ENCODE data around the gene GTPBP3. TPM values are rescaled to one million over a fixed set of nuclear protein-coding genes. Genes with fewer than 3 reads are reported as not detected.

The GTPBP3 gene
- total and polyA plus RNA-seq, 2 of the 13 experiments (the other 11 are each of a cell fraction or from before 2014, with no cell fraction given), result 17.5 to 30.0 TPM

DNA sequence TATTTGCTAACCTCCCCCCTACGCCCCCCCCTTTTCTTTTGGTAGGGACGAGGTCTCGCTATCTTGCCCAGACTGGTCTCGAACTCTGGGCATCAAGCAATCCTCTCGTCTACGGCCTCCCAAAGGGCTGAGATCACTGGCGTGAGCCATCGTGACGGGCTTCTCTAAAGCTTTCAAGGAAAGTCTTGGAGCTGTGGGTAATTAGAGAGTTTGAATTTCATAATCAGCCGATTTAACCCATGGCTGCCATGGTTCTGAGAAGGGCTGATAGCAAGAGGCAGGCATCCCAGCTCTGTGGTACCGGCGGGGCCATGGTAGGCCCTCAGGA is 33.4 kb upstream of the GTPBP3 start:
- ChIA-PET POLR2A (interaction anchor here (0.8 to 1.8 kb wide), 4 partner anchors 13 to 79 kb away, joined by 3 to 5 read pairs (median 4); no protein-coding TSS in a partner anchor), CTCF (ENCODE audit: low intra/inter-chr PET ratio, low total read pairs) (no interaction called here)
- FAIRE-seq, result no peak

DNA sequence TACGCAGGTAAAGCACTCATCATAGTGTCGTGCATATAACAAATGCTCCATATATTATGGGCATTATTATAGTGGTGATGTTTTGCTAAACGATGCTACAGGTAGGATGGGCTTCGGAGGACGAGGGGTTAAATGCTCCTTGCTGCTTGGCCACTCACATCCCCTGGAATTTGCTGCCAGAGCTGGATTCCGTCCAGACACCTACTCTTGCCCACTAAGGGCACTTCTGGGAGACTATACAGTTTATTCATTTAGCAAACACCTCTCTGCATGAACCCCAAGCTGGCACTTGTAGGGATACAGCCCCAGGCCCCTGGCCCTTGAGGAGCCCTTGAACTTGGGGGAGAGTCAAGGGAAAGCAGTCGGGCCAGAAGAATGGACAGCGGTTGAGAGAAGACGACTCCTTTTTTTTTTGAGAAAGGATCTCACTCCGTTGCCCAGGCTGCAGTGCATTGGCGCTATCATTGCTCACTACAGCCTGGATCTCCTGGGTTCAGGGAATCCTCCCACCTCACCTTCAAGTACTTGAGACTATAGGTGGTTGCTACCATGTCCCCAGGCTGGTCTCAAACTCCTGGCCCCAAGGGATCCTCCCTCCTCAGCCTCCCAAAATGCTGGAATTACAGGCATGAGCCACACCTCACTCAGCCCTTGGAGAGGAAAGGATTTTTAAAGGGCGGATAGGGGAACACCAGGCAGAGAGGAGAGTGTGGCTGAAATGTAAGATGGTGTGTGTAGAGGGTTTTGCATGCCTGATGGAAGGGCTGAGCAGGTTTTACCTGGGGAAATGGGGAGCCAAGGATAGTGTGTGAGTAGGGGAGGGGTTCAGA is 32.8 kb upstream of the GTPBP3 start:
- peaks cover 4% of the 10 kb centered on the region for H3K79me2 ChIP-seq (ENCODE audit: insufficient read depth, low read length)
- in situ Hi-C loops (cut with HindIII; ENCODE audit: extremely low pct_ligation_motif_present, low pct_unique_long_range_greater_than_20kb), result no loop called here
- FAIRE-seq, result no peak
- H3K27ac ChIP-seq (ENCODE audit: extremely low read length, insufficient read depth, low read length), result peak overlapping the region; percentile 48
- no peaks in the 10 kb centered on the region for H4K20me1 ChIP-seq (ENCODE audit: insufficient read depth, low read length)
- 0 out of 2 replicates have a peak overlapping the region, but pooled peaks have one; percentile 33 for H3K9ac ChIP-seq (ENCODE audit: insufficient read depth, low read depth, low read length)
- H3K4me2 ChIP-seq (ENCODE audit: low read depth, low read length), result peak overlapping the region; percentile 97
- DNase-seq (ENCODE audit: low spot score), result no peak
- H3K36me3 ChIP-seq (replicated peaks in 1 of 2; ENCODE audit: control insufficient read depth in 1 of 2, insufficient read depth in 2 of 2, low read length in 2 of 2), result no peaks in the 10 kb centered on the region
- ATAC-seq, result no peak
- peak overlapping the region in 1 of 3 experiments; percentile 85; a peak in 3 of 6 replicates for H3K4me3 ChIP-seq (replicated peaks in 1 of 3; ENCODE audit: insufficient read depth in 1 of 3, low read depth in 2 of 3, low read length in 3 of 3)
- peaks cover 33% of the 10 kb centered on the region for H3K4me1 ChIP-seq (ENCODE audit: insufficient read depth, low read length)
- no peak overlapping the region for H2AFZ ChIP-seq (ENCODE audit: low read length)
- H3K27me3 ChIP-seq (ENCODE audit: control insufficient read depth in 1 of 2, insufficient read depth in 2 of 2, low read length in 2 of 2), result no peaks in the 10 kb centered on the region; a peak in 1 of 5 replicates
- POLR2A ChIA-PET, result interaction anchor here (0.7 to 1.8 kb wide), 16 partner anchors 13 to 302 kb away, joined by 3 to 13 read pairs (median 4); partner anchors contain the start of genes BABAM1, BST2, MVB12A and OCEL1
- 53% methylated on average over 12 of the region's 12 CpGs for WGBS (ENCODE audit: low lambda C conversion rate)
- BruUV-seq (replicated peaks), result no TSS peak
- intact Hi-C loops (cut with micrococcal nuclease; ENCODE audit: unreplicated experiment), result loop anchor here (1.0 kb wide), 1 partner anchor 37 kb away; the partner anchor contains the start of gene BABAM1
- no peaks in the 10 kb centered on the region for H3K9me3 ChIP-seq (ENCODE audit: low read length)
- CTCF ChIA-PET (ENCODE audit: low intra/inter-chr PET ratio, low total read pairs), result no interaction called here
- TF ChIP-seq TOPORS (CRISPR knock-in tag; IDR thresholded peaks at IDR 0.05) (no peak), KAT7 (CRISPR knock-in tag; IDR thresholded peaks at IDR 0.05; ENCODE audit: borderline replicate concordance) (no peak), ZNF121 (CRISPR knock-in tag; IDR thresholded peaks at IDR 0.05) (peak; percentile 70), ZFP82 (CRISPR knock-in tag; IDR thresholded peaks at IDR 0.05; ENCODE audit: borderline replicate concordance) (no peak), TBX3 (IDR thresholded peaks at IDR 0.05; ENCODE audit: borderline replicate concordance) (no peak), ZNF317 (CRISPR knock-in tag; IDR thresholded peaks at IDR 0.05) (0 out of 2 replicates have a peak, but pooled peaks have one; percentile 10)
- TF ChIP-seq, protein P1, sequence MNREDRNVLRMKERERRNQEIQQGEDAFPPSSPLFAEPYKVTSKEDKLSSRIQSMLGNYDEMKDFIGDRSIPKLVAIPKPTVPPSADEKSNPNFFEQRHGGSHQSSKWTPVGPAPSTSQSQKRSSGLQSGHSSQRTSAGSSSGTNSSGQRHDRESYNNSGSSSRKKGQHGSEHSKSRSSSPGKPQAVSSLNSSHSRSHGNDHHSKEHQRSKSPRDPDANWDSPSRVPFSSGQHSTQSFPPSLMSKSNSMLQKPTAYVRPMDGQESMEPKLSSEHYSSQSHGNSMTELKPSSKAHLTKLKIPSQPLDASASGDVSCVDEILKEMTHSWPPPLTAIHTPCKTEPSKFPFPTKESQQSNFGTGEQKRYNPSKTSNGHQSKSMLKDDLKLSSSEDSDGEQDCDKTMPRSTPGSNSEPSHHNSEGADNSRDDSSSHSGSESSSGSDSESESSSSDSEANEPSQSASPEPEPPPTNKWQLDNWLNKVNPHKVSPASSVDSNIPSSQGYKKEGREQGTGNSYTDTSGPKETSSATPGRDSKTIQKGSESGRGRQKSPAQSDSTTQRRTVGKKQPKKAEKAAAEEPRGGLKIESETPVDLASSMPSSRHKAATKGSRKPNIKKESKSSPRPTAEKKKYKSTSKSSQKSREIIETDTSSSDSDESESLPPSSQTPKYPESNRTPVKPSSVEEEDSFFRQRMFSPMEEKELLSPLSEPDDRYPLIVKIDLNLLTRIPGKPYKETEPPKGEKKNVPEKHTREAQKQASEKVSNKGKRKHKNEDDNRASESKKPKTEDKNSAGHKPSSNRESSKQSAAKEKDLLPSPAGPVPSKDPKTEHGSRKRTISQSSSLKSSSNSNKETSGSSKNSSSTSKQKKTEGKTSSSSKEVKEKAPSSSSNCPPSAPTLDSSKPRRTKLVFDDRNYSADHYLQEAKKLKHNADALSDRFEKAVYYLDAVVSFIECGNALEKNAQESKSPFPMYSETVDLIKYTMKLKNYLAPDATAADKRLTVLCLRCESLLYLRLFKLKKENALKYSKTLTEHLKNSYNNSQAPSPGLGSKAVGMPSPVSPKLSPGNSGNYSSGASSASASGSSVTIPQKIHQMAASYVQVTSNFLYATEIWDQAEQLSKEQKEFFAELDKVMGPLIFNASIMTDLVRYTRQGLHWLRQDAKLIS (CRISPR knock-in tag; IDR thresholded peaks at IDR 0.05), result no peak
- TF ChIP-seq, protein P2, sequence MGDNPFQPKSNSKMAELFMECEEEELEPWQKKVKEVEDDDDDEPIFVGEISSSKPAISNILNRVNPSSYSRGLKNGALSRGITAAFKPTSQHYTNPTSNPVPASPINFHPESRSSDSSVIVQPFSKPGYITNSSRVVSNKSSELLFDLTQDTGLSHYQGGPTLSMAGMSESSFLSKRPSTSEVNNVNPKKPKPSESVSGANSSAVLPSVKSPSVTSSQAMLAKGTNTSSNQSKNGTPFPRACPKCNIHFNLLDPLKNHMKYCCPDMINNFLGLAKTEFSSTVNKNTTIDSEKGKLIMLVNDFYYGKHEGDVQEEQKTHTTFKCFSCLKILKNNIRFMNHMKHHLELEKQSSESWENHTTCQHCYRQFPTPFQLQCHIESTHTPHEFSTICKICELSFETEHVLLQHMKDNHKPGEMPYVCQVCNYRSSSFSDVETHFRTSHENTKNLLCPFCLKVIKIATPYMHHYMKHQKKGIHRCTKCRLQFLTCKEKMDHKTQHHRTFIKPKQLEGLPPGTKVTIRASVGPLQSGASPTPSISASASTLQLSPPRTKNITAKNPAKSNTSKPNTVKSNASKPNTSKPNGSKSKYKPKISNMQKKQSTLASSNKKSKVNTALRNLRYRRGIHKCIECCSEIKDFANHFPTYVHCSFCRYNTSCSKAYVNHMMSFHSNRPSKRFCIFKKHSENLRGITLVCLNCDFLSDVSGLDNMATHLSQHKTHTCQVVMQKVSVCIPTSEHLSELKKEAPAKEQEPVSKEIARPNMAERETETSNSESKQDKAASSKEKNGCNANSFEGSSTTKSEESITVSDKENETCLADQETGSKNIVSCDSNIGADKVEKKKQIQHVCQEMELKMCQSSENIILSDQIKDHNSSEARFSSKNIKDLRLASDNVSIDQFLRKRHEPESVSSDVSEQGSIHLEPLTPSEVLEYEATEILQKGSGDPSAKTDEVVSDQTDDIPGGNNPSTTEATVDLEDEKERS (CRISPR knock-in tag; IDR thresholded peaks at IDR 0.05), result no peak

More for the DNA sequence above, 33.4 kb upstream of the GTPBP3 start:
- no TSS peak for BruUV-seq (replicated peaks)
- Histone ChIP-seq H3K79me2 (ENCODE audit: insufficient read depth, low read length) (peaks cover 3% of the 10 kb centered on the region), H3K36me3 (replicated peaks in 1 of 2; ENCODE audit: control insufficient read depth in 1 of 2, insufficient read depth in 2 of 2, low read length in 2 of 2) (no peaks in the 10 kb centered on the region), H3K27ac (ENCODE audit: extremely low read length, insufficient read depth, low read length) (no peak overlapping the region), H3K4me3 (replicated peaks in 1 of 3; ENCODE audit: insufficient read depth in 1 of 3, low read depth in 2 of 3, low read length in 3 of 3) (peak overlapping the region; percentile 47 to 81 (median 61); a peak in 5 of 6 replicates), H2AFZ (ENCODE audit: low read length) (no peak overlapping the region), H3K9ac (ENCODE audit: insufficient read depth, low read depth, low read length) (peak overlapping the region; percentile 58; the same call in 1 of the 2 replicates), H3K4me1 (ENCODE audit: insufficient read depth, low read length) (peaks cover 33% of the 10 kb centered on the region), H4K20me1 (ENCODE audit: insufficient read depth, low read length) (no peaks in the 10 kb centered on the region), H3K4me2 (ENCODE audit: low read depth, low read length) (peak overlapping the region; percentile 97), H3K27me3 (ENCODE audit: control insufficient read depth in 1 of 2, insufficient read depth in 2 of 2, low read length in 2 of 2) (no peaks in the 10 kb centered on the region), H3K9me3 (ENCODE audit: low read length) (no peaks in the 10 kb centered on the region)
- intact Hi-C loops (cut with micrococcal nuclease; ENCODE audit: unreplicated experiment), result loop anchor here (1.0 kb wide), 1 partner anchor 89 kb away; the partner anchor contains the start of gene USE1
- no peak for DNase-seq (ENCODE audit: low spot score)
- 41% methylated on average over 8 of the region's 12 CpGs for WGBS (ENCODE audit: low lambda C conversion rate)
- TF ChIP-seq ZNF792 (CRISPR knock-in tag; IDR thresholded peaks at IDR 0.05), result no peak
- TF ChIP-seq ZNF678 (CRISPR knock-in tag; IDR thresholded peaks at IDR 0.05), result no peak
- 0 out of 2 replicates have a peak, but pooled peaks have one; percentile 19 for TF ChIP-seq ZNF121 (CRISPR knock-in tag; IDR thresholded peaks at IDR 0.05)
- ATAC-seq, result no peak
- in situ Hi-C loops (cut with HindIII; ENCODE audit: extremely low pct_ligation_motif_present, low pct_unique_long_range_greater_than_20kb), result no loop called here
